Superior temporal gyrus (tissue), 1 donor: ENCODE measurements around the gene GPM6B.

Experiments
- DNase-seq: peaks from one replicate; pipeline ENCODE4 v3.0.0-alpha.2; 2016; ENCODE audit errors: extremely low spot score

Gene GPM6B

DNA sequence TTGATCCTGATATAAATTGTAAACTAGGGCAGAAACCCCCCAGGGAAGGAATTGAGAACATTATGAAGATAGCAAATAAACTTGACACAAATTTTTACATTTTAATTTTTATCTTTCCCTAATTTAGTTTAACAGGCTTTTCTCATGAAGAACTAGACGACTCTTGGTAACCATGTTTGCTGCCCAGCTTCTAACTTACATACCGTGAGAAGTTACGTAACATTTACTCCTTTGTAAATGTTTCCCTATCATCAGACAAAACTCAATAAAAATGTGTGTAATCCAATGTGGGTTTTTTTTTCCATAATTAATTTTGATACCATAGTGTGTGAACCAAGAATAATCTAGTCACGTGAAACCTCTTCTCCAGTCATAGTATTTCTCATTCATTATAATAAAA, 48.0 kb downstream of the GPM6B start:
- peak; percentile 9 for DNase-seq

DNA sequence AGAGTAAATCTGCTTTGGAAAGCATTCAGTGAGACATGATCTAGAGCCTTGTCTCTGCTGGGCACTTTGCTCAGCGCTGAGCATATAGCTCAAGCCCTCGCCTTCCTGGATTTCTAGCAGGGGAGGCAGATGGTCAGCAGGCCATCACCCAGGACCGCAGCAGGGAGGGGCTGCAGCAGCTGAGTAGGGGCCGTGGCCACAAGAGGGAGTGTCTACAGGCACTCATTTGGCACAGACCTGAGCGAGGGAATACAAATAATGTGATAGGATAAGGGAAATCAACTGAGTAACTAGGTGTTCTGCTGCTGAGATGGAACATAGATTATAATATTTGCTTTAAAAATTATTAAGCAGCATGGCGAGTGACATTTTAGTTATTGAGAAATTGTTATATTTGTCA, 52.1 kb downstream of the GPM6B start:
- peak; percentile 40 for DNase-seq

DNA sequence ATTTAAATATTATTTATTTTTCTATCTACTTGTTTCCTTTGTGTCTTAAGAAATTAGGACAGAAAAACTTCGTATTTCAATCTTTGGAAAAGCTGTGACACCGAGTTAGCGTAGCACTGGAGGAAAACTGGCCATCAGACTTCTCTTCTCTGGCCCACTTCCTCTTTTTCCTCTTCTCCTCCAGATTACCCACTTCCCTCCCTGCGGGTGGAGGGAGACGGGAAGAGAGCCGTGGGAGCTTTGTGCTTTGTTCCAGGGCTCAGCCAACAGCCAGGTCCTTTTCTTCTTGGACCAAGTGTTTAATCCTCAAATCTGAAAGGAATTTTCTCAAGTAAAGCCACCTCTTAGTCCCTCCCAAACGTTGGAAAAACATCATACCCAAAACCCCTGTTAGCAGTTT, 52.6 kb downstream of the GPM6B start:
- DNase-seq: peak; percentile 40

DNA sequence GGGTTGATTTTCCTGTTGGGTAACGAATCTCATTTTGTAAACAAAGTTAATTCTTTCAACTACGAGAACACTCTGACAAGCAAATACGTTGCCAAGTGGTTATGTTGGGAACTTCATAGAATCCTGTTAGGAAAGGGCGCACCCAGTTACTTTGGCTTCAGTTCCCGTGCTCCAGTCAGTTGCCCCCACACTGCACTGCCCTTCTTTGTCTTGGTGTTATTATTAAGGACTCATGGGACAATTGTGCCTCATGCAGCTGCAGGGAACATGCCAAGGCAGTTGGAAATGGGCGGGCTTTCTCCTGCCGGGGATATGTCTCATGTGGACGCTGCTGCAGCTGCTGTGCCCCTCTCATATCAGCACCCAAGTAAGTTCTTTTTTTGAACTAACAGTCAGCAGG, 53.4 kb downstream of the GPM6B start:
- peak; percentile 69 for DNase-seq

DNA sequence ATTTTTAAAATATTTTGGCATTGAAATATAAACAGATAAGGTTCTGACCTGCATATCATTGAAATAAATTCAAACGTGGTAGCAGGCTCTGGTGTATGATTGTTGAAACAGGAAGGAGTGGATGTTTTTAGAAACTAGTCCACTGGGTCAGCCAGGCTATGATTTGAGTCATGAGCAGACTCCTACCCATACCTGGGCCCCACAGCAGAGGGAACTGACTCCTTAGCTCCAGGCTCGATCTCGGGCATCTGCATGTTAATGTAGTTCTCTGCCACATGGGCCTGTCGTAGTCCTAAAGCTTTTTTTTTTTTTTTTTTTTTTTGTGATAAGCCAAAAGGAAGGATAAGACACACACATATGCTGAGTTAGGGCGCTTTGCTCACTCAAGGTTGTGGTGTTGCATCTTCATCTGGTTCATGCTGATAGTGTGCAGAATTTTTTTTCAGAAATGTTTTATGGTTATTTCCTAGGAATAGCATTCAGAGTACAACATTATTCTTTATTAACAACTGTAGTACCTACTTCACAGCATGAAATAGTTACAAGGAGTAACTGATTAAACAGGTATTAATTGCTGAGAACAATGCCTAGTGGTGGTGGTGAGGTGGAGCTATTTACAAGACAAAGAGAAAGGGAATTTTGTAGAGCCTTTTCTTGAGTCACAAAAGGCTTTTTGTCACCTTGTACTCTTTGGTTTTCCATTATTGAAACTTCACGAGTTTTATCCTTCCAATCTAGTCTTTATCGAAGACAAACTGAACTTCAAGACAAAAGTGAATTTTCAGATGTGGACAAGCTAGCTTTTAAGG, 55.1 kb downstream of the GPM6B start:
- DNase-seq: peak; percentile 8

DNA sequence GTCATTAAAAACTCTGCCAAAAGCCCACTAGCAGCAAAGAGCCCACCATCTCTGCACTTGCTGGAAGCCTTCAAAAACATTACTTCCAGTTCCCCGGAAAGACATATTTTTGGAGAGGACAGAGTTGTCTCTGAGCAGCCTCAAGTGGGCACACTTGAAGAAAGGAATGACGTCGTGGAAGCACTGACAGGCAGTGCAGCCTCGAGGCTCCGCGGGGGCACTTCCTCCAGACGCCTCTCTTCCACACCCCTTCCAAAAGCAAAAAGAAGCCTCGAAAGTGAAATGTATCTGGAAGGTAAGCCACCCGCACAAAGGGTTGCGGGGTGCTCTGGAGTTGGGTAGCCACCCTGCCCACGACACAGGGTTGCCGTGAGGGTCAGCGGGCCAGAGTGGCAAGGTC, 56.5 kb downstream of the GPM6B start:
- no peak for DNase-seq

DNA sequence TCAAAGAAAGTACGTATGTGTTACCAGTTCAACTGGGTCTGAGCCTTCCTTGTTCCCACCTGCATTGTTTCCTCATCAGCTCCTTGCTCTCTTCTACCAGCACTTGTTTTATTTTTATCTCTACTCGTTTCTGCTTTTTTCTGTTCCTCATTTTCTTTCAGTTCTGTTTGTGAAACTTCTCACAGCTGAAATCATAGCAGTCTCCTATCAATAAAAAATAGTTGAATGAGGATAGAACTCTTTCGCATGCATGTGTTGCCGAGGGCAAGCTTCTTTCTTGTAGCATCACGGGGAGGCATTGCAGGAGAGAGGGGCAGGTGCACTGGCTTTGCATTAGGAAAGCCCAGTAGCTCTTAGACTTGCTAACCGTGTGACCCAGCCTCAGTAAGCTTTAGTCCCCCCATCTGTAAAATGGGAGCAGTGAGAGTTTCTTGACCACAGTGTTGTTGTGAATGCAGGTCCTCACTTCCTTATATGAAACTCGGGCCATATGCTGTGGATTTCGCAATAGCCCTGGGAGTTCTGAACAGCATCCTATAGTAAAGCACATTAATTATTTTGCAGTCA, 57.7 kb downstream of the GPM6B start:
- DNase-seq: no peak

DNA sequence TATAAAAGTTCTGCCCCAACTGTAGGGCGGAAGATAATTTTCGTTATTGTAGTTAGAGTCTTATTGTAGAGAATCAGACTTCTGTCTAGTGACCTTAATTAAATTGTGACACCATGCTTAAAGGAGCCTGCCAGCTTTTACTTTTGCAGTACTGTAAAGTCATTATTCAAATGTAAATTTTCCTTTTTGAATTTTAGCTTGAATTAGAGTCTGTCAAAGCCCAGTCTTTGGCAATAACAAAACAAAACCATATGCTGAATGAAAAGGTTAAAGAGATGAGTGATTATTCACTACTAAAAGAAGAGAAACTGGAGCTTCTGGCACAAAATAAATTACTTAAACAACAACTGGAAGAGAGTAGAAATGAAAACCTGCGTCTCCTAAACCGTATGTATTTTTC, 60.5 kb downstream of the GPM6B start:
- DNase-seq: no peak

DNA sequence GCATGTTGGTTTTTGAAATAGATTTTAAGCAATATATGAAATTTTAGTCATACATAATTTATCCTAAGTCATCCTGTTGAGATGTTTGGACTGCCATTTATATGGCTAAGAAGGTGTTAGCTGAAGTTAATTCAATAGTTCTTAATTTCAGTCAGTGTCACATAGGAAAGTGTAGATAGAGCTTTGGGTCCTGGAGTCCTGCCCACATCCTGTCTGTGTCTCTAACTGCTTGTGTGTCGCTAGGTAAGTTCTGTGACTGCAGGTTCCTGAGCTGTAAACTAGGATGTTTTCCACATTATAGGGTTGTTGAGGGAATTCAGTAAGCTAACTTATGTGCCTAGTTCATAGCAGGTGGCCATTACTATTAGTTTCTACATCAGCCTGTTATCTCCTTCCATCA, 61.6 kb downstream of the GPM6B start:
- no peak for DNase-seq

DNA sequence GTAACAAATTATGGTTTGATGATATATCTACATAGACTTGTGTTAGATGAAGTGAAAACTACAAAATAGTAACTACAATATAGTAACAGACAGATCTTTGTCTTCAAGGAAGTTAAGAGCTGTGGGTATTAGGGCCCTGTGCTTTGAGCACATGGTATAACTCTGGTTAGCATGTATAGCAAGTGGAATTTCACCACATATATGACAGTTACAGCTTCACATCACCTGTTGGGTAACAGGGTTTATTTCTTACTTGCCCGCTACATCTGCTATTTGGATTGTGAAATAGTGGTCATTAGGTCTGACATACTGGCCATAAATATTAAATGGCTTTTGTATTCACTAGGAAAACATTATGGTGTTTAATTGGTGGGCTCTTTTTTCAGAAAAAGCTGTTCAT, 62.1 kb downstream of the GPM6B start:
- DNase-seq: no peak

DNA sequence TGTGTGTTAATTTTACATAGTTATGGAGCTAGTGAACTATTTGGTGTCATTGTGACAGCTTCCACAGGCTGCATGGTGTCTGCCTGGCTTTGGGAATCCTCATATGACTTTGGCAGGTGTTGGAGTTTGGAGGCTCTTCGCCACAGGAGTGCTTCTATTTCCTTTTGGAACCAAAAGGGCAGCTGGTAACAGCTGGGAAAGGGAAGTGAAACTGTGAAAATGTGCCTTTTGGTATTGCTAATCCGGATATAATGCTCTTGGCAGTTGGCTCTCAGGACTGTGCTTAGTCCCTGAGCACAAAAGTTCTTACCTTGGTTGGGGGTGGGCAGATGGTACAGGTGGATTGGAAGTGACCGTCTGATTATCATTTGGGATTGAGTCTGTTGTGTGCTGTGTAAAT, 64.2 kb downstream of the GPM6B start:
- DNase-seq: no peak

DNA sequence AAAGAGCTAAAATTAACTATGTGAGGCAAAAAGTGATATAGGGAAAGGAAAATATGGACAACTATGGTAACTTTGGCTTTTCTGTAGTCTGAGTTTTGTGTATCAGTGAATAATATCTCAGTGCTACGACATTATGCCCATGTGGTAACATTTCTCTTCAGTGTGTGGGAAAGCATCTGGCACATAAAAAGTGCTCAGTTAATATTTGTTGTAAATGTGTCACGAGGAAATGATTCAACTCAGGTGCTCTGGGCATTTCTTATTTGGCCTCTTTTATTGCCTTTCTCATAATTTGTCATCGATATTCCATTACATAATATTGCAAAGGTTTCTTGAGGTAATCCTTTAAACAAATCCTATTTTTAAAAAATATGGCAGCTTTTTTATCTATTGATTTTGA, 64.8 kb downstream of the GPM6B start:
- no peak for DNase-seq

DNA sequence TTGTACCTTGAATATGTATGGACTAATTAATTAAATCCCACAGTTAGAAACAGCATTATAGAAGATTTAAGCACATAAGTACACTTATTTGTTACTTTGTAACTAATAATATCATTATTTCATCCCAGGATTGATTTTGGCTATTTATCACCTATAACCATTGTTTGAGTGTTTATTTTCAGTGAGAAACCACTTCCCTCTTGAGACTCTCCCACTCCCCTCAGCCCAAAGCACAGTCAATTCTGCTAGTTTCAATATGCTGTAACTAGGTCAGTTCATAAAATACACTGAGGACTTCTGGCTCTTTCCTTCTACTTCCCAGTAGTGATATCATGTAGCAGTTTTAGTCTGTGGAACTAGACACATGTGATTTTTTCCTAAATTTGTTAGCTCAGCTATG, 66.1 kb downstream of the GPM6B start:
- DNase-seq: no peak

DNA sequence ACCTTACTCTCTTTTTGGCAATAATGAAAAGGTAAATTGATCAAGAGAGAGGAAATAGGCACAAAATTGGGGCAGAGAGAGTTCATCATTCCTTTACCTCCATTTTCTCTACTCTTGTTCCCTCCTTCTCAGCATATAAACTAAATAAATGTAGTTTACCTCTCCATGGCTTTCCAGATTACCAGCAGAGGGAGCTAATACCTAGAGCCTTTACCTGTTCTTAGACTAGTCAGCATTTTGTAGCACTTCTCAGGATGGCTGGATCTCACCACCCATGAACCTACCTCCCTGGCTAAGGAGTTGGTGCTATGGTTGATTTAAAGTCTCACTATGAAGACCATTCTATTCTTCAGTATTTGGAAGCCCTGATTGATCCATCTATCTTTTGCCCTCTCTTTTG, 66.7 kb downstream of the GPM6B start:
- DNase-seq: no peak

DNA sequence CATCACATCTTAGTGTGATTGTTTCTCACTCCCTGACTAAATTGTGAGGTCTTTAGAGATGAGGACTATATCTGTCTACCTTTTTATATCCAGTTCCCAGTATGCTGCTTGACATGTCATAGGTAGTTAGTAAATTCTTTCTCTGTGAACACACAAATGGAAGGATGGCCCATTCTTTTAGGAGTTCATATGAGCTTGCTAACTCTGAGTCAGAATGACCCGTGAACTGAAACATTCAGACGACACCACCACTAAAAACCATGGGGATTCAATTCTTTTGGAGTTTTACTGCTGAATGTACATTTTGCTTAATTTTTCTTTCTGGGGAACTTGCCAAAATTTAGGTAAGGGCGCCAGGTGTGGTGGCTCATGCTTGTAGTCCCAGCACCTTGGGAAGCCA, 68.4 kb downstream of the GPM6B start:
- DNase-seq: no peak

DNA sequence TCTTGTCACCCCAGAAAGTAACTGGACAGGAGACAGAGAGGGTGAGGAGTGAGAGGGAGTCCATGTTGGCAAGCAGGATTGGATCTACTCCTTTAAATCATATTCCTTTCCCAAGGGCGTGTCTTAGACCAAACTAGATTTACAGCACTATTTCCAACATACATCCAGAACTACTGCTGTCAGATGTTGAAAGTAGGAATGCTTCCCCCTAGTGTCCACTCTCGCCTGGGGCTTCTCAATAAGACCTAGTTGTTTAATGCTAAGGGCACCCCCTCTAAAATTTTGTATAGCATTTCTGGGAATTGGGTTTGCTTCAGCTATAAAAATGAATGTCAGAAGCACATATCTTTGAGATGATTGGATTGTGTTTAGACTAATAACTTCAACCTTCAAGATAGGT, 69.1 kb downstream of the GPM6B start:
- DNase-seq: no peak

DNA sequence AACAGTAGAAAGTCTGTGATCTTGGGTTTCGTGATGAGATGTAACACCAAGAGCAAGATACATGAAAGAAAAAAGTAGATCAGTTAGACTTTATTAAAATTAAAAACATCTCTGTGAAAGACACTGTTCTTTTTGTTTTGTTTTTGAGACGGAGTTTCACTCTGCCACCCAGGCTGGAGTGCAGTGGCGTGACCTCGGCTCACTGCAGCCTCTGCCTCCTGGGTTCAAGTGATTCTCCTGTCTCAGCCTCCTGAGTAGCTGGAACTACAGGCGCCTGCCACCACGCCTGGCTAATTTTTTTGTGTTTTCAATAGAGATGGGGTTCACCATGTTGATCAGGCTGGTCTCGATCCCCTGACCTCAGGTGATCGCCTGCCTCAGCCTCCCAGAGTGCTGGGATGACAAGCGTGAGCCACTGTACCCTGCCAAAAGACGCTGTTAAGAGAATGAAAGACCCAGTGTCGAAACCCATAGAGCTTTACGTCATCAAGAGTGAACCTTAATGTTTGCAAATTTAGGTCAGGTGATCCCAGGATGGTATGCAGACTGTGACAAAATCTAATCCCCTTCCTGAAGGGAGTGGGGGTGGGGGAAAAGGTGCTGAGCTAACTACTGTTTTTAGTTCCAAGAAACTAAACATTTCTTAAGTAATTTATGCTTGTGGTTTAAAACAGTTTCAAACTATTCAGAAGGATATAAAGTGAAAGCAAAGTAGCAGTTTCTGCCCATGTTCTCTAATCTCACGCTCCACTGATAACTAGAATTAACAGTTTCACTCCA, 74.3 kb downstream of the GPM6B start:
- no peak for DNase-seq

DNA sequence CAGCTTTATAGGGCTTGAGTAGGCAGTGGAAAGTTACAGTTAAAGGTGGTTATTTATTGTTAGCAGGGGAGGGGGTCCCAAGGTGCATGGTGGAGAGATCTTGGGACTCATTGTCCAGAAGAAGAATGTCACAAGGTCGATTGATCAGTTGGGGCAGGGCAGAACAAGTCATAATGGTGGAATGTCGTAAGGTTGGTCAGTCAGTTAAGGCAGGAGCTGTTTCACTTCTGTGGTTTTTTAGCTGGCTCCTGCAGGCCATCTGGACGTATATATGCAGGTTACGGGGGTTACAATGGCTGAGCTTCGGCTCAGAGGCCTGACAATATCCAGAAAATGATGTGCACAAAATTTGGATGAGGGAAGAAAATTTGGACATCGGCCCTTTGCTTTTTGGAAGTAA, 75.2 kb downstream of the GPM6B start:
- DNase-seq: no peak

DNA sequence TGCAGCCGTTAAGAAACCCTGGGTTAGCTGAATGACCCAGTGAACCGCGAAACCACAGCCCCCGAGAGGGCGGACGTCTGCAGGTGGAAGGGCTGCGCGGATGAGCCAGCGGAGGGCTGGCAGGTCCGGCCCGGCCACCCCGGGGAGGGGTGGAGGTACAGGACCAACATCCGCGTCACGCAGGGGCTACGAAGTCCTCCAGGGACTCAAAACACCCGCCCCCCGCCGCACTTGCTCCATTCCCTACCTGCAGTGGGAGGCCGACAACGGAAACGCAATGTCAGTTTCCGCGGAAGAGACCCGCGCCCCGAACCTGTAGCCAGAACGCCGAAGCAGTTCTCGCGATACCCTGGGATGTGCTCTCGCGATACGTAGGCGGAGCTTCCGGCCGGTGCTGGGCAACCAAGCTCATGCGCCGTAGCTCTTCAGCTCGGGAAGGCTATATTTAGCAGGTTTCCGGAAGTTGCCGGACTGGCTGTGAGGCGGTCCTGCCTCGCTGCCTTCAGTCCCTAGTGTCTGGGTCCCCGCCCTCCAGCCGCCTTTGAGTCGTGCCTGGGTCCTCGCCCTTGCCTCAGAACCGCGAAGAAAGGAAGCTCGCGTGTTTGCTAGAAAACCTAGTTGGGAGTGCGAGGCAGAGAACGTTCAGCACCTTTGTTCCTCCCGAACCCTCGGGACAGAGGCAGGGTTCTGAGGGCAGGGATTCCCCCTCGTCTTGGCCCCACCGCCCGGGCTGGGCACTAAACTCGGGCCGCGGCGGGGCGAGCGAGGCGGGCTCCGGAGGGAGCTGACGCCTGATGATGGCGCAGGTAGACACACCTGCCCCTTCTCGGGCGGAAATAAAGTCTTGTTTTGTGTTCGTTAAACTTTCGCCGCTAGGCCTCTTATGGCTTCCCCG, 82.4 kb downstream of the GPM6B start, which contains the start of the genes OFD1 and TRAPPC2:
Gene OFD1, plus strand, starts transcription at position 471 of the 895 bp plus-strand sequence. Its CDS starts 324 bp downstream, at position 795.
Gene TRAPPC2, minus strand, starts transcription at position 343 of the 895 bp plus-strand sequence. CDS start 14,657 bp downstream, outside the sequence.
- DNase-seq: peak; percentile 91

DNA sequence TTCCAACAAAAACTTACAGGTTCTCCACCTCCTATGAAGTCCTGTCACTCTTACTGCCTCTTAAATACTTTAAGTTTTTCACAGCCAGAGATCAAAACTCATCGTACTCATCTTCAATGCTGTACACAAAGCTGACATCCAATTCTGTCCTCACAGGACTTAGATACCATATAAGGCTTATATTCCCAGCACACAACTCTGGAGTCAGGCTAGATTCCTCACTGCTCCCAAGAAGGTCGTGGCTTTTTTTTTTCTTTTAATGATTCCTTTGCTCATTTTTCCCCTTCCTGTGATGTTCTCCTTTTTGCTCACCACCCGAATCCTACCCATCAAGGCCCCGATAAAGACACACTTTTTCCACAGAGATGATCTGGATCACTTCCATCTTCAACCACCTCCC, 83.4 kb downstream of the GPM6B start:
- no peak for DNase-seq

DNA sequence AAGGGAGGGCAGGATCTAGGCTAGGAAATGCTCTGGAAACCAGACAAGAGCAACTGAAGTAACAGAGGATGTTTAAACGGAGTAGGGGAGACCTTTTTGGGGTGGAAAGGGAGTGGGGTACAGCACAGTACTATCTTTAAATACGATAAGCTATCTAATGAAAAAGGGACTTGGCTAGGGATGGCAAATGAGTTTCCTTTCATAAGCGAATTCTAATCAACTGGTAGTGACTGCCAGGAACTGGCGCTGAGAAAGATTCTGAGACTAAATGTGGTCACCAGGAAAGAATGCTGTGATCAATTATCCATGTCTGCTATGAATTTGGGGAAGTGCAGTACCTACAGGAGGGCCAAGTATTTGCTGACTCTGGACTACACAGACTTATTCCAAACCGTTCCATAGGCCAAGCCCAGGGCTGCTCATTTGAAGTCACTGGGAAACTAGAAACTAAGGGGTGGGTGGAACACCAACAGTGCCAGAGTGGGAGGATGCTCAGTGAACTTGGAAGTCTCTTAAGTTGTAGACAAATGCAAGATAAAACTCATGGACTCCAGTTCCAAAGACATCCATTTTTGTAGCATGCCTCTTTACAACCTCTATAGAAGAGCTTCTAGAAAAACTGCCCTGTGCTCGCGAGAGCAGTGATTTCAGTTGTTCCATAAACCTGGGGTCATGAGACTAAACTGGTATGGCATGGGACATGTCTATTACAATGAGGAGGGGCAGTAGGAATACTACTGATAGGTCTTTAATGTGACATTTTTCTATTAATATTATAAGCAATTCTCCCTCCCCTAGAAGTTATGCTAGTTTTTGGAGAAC, 84.4 kb downstream of the GPM6B start:
- no peak for DNase-seq
